GM10847 (cell line): ENCODE measurements around the gene LDHAL6B.

Experiments
- POLR2A ChIP-seq: IDR thresholded peaks from 2 replicates; pipeline ENCODE4 v1.6.1; 2011; ENCODE audit not compliant: insufficient read length; ENCODE audit errors: extremely low read depth

LDHAL6B gene

DNA sequence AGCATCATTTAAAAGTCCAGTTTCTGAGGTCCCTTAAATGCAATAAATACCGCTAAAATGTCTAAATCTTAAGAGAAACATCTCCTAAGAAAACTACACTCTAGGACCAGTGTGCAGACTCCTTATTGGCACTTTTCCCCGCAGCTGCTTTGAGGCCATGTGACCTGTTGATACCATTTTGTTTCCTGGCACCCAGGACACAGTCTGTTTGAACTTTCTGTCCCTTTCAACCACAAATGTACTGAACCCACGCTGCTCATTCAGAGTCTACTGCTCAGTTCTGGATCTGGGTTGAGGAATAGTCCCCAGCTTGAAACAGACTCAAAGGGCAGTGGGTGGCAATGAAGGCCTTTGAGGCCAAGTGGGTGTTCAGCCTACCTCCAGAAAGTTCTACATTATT lies 17.1 kb downstream of the LDHAL6B start:
- no peak for TF ChIP-seq POLR2A

DNA sequence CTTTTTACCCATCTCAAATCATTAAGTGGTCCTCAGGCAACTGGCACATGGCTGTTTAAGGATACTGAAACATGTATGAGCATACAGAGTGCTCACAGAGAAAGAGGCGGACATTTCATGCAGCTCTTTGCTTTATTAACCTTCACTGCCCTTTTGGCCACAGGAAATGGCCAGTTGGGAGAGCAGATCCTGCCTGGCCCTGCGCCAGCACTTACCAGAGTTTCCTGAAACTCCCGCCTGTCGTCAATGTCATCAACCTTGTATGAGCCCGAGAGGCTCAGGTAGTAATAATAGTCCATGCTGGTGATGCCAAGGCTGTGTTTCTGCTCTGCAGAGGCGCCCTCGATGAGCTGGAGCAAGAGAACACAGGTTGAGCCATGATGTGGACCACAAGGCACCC lies 17.8 kb downstream of the LDHAL6B start:
- TF ChIP-seq POLR2A: no peak

DNA sequence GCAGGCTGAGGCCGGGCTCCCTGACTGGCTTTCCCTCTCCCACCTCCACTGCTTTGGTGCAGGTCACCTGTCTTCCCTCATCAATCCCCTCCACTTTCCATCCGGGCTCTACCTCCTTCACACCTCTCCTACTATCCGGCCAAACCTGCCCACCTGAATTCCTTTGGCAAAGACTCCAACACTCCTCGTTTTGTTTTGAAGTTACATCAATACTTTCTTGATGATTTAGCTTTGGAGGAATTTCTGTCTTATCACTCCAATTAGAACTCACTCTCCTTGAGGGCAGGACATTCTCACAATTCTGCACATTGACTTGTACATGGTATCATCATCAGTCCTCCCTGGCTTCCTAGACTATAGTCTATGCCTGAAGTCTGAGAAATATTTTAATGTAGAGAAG lies 20.4 kb downstream of the LDHAL6B start:
- no peak for TF ChIP-seq POLR2A

DNA sequence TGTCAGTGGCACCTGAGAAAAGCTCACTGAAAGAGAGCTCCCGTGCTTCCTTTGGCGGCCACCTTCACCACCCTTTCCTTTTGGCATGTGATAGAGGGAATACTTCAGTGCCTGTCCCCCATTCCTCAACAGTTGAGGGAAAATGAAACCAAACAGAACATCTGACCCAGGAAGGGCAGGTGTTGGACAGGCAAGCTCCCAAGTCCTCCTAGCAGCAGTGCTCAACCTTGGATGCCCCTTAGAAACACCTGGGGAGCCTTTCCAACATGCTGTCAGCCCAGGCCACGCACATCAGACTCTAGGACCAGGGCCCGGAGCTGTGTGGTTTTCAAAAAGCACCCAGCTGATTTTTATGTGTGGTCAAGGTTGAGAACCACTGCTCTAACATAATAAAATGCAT lies 22.4 kb downstream of the LDHAL6B start:
- TF ChIP-seq POLR2A: no peak

DNA sequence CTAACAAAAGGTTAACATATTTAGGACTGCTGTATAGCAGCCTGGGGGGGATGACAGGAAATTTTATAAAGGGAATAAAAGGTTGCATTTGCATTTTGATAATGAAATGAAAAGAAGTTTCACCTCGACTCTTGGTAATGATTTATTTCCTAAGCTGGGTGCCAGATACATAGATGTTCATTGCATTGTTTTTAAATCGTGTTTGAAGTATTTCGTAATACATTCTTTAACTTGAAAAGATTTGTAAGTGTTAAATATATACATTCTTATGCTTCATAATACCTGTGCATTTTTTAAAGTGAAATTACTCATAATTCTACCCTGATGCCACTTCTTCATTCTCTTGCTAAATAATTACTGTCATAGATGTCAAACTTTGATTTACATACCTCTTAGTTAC lies 22.8 kb downstream of the LDHAL6B start:
- no peak for TF ChIP-seq POLR2A

DNA sequence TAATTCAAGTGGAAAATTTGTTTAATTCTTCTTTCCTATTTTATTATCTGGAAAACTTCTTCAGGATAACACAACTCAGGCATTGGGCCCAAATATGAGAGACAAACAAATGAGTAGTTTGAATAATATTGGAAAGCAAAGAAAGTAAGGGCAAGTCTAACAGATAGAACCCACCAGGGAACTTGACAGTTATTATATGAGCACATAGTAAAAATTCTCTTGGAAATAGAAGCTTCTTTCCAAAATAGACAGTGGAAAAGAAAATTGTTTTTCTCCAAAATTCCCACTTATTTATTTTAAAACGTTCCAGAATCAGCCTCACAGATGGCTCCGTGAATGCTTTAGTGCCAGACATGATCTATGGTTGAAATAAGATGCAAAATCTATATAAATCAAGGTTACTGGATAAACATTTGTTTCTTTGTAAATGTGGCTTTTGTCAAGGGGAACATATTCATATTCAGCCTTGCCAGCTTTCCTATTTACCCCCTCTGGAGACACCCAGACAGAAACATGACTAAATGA lies 23.9 kb downstream of the LDHAL6B start:
- no peak for TF ChIP-seq POLR2A

DNA sequence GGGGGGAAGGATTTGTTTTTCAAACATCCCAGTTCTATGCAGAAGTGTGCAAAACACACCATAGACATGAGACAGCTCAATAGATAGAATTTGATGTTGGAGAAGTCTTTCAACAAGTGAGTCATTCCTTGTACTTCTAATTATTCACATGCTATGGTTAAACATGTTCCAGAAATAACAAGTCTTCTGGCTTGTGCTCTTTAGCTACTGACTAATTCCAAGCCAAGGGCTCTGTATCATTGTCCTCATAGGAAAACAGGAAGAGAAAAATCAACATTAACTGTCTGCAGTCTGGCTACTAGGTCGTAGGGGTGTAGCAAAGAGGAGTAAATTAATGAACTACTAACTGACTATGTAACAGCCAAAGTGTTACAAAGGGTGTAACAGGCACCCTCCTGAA lies 25.8 kb downstream of the LDHAL6B start:
- no peak for TF ChIP-seq POLR2A

DNA sequence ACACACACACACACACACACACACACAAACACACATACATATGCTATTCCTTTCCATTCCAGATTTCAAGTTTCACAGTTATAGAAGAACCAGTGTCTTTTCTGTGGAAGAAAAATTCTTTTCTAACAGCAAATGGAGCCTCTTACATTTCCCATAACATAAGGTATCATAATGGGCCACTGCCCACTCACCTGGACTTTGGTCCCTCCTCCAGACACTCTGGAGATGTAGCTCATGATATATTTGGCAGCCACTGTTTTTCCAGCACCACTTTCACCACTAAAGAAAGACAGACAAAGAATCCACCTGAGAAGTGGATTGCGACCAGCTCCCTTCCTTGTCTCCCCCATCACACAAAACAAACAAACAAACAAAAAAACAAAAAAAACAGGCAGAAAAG lies 29.8 kb downstream of the LDHAL6B start:
- TF ChIP-seq POLR2A: no peak

DNA sequence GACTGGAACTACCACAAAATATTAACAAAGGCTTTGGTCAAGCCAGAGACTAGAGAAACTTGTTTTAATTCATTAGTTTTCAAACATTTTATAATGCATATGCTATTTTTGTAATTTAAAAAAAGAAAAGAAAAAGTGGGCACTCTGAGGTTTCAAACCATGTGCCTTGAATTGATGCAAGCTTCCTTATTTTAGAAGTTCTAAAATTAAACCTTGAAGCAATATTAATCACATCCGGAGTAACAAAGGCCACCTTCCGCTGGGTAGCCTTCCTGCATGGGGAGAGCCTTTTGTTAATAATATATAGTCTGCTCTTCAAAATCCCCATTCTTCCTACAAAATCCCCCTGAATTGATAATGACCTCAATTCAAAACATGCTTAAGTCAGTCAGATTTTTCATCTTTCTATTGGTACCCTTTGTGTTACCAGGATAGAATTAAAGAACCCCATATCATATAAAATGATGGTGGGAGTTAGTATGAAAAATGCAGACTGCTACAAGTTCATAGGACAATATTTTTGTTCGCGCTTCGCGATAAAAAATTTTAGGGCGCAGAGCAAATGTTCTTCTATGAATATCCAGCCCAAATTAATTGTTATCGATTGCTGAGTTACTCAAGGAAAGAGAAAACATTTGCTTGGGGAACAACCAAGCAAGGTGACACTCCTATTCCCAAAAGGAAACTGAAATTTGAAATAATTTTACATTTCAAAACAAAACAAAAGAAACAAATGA lies 30.6 kb downstream of the LDHAL6B start:
- no peak for TF ChIP-seq POLR2A

DNA sequence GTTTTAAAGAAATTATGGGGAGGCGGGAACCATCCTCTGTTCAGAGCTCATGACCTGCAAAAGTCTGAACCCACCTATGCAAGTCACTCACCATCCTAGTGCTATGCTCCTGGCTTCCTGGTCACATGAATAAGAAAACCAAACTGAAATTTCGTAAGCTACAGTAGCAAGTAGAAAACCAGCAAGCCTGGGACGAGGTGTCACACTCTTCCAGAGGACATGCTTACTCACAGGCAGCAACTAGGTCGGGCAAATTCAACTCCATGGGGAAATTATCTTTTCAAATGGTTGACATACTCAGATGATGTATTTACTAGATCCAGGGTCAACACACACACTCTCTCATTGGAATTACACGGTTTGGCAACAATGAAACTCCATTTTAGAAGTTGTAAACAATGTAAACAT lies 31.3 kb downstream of the LDHAL6B start:
- no peak for TF ChIP-seq POLR2A

DNA sequence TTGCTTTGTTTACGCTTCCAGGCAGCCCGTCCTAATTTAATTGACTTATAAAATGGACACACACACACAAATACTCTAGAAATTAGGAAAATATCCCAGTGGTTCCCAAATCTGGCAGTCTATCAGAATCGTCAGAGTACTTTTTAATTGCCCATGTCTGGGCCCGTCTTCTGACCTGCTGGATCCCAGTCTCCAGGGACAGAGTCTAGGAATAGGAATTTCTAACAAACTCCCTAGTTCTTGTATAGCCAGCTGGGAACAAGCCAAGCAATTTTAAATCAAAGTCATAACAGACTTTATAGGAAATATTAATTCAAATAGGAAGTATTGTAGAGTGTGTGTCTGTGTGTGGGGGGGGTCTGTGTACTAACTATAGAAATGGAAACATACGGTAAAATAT lies 33.4 kb downstream of the LDHAL6B start:
- TF ChIP-seq POLR2A: no peak

DNA sequence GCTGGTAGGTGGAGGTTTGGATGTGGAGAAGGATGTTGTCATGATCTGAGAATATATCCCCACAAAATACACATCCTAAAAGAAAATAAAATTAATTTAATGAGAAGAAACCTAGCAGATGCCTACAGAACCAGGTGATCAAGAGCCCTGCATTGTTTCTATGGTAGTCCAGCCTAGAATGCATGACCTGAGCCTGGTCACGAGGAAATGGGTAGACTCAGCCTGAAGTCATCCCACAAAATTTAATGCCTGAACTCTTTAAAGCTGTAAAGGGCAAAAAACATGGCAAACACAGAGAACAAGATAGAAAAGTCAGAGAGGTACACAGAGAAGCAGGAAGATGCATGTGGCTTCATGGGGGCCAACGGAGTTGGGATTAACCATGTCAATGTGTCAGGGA lies 36.0 kb downstream of the LDHAL6B start:
- no peak for TF ChIP-seq POLR2A

DNA sequence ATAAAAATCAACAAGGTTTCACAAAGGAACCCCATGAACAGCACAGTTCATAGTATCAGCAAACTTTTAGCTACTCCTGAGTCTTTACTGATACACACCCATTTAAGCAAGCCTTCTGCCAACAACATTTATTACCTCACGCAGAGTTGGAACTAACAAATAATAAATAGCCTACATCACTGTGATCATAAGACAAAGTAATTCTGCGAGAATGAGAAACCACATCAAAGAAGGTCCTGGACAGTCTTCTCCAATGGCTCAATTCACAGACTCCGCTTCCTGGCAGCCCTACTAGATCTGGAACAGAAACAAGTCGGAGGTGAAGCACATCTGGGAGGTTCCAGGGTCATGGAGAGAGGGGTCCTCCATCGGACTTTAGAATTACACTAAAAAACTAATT lies 37.0 kb downstream of the LDHAL6B start:
- TF ChIP-seq POLR2A: no peak

DNA sequence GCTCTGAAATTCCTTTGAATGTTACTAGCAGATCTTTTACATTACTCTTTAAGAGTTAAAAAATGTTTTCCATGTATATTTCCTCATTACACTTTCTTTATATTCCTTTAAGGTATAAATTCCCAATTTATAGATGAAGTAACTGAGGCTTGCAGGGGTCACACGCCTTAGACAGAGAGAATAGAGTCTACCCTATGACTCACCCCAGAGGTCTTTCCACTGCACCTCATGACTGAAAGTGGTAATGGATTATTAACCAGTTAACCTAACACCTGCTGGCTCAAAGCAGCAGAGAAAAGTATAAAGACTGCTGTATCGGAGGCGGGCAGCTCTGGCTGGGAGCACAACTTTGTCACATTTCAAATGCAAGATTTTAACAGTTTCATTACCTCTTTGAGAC lies 37.7 kb downstream of the LDHAL6B start:
- no peak for TF ChIP-seq POLR2A

DNA sequence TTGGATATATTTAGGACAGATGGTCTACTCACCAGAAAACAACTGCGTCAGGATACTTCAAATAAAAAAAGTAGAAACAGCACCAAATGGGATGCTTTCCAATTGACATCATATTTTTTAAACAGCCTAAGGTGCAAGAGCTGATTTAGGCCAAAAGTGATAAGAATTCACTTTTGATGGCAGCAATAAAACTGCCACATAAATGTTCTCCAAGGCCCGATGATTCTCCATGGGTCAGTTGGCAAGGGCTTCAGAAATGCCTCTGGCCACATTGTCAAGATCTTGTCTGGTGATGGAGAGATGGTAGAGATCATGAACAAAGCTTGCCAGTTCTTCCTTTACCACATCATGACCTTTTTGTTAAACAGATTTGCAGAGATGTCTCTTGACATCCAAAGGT lies 38.9 kb downstream of the LDHAL6B start:
- no peak for TF ChIP-seq POLR2A

DNA sequence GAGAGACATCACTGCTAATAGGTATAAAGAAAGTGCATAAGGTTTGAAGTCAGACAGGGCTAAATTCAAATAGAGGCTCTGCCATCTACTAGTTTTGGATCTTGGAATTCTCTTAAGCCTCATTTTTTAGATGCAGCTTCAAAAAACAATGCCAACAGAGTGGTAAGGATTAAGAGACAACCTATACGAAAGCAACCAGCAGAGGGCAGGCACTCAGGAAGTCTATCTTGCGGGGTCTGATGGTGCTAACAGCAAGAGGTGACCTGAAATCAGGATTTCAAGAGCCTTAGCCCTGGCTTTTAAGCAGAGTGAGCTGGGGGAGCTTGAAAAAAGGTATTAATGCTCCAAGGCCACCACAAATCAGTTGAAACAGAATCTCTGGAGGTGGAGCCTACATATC lies 40.7 kb downstream of the LDHAL6B start:
- TF ChIP-seq POLR2A: no peak

DNA sequence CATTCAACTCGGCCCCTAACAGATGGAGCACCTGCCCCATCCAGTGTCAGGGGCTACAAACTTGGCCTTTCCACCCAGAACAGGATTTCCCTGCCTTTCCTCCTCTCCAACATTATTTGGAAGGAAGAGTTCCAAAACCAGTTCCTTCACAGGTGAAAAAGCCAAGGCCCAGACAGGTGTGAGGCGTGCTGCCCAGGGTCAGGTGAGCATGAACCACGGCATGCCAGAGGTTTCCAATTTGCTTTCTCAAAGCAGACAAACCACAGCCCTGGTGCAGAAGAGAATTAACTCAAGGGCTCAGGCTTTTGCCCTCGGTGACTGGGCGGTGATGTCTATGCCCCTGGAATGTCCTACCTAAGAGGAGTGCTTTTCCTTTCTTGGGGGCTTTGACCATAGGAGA lies 43.2 kb downstream of the LDHAL6B start:
- no peak for TF ChIP-seq POLR2A
